Measurements from ENCODE around the gene ALDH2. TPM values are rescaled to one million over a fixed set of nuclear protein-coding genes. Genes with fewer than 3 reads are reported as not detected.
"Not testable (repeated sequence)": the region's sequence is repeated elsewhere in the genome, so short reads cannot be mapped to it uniquely, and the experiment has no call there.

ALDH2 gene
- total RNA-seq, 4 donors from 2014 or later: 148 to 278 (median 209) TPM

- peaks cover 6 to 16% (median 12%) of the 10 kb centered on the region in 4 donors for H3K36me3 ChIP-seq
- H3K9me3 ChIP-seq: no peaks in the 10 kb centered on the region
- no peak overlapping the region for H3K4me3 ChIP-seq
- no peak for DNase-seq (ENCODE audit: extremely low spot score)
- peaks cover 0 to 20% (median 15%) of the 10 kb centered on the region in 4 donors for H3K4me1 ChIP-seq
- no peak overlapping the region for H3K27ac ChIP-seq (replicated peaks in 1 of 4)
- H3K27me3 ChIP-seq: no peaks in the 10 kb centered on the region
- TF ChIP-seq POLR2AphosphoS5 (IDR thresholded peaks at IDR 0.05): no peak
- no peak for TF ChIP-seq POLR2A (IDR thresholded peaks at IDR 0.05; ENCODE audit: low read depth)
- TF ChIP-seq CTCF (IDR thresholded peaks at IDR 0.05): no peak
- TF ChIP-seq EP300 (IDR thresholded peaks at IDR 0.05): no peak
- 90% methylated on average over 6 of the region's 6 CpGs for WGBS
- intact Hi-C loops (cut with DNase I): no loop called here
Observed at GRCh38 chr12:111816065-111816615, 49.4 kb downstream of the ALDH2 start.

- peaks cover 0 to 20% (median 15%) of the 10 kb centered on the region in 4 donors for H3K4me1 ChIP-seq
- H3K27me3 ChIP-seq; H3K36me3 ChIP-seq; intact Hi-C loops (cut with DNase I); H3K9me3 ChIP-seq; DNase-seq (ENCODE audit: extremely low spot score); H3K4me3 ChIP-seq; H3K27ac ChIP-seq (replicated peaks in 1 of 4): not testable (repeated sequence)
- WGBS: 84% methylated on average over 3 of the region's 3 CpGs
Observed at GRCh38 chr12:111816898-111817297, 50.2 kb downstream of the ALDH2 start.

- Histone ChIP-seq H3K27ac (replicated peaks in 1 of 4) (no peak overlapping the region), H3K36me3 (no peaks in the 10 kb centered on the region), H3K9me3 (no peaks in the 10 kb centered on the region), H3K27me3 (no peaks in the 10 kb centered on the region), H3K4me3 (no peak overlapping the region), H3K4me1 (peaks cover 0 to 14% (median 12%) of the 10 kb centered on the region in 4 donors)
- DNase-seq (ENCODE audit: extremely low spot score): no peak
- TF ChIP-seq POLR2A (IDR thresholded peaks at IDR 0.05; ENCODE audit: low read depth) (no peak), EP300 (IDR thresholded peaks at IDR 0.05) (no peak), POLR2AphosphoS5 (IDR thresholded peaks at IDR 0.05) (no peak), CTCF (IDR thresholded peaks at IDR 0.05) (no peak)
- intact Hi-C loops (cut with DNase I): no loop called here
- 92% methylated on average over 8 of the region's 8 CpGs for WGBS
Observed at GRCh38 chr12:111818340-111818739, 51.6 kb downstream of the ALDH2 start.

GRCh38 chr12:111819191-111820158 is 52.7 kb downstream of the ALDH2 start:
- intact Hi-C loops (cut with DNase I): no loop called here
- 58% methylated on average over 6 of the region's 6 CpGs for WGBS

GRCh38 chr12:111820828-111821227 is 54.1 kb downstream of the ALDH2 start:
- H3K36me3 ChIP-seq; DNase-seq (ENCODE audit: extremely low spot score); H3K27me3 ChIP-seq; H3K9me3 ChIP-seq; H3K27ac ChIP-seq (replicated peaks in 1 of 4); intact Hi-C loops (cut with DNase I); H3K4me3 ChIP-seq: not testable (repeated sequence)
- 88% methylated on average over 8 of the region's 8 CpGs for WGBS
- peaks cover 0 to 12% (median 10%) of the 10 kb centered on the region in 4 donors for H3K4me1 ChIP-seq

More at GRCh38 chr12:111819191-111820158, 52.7 kb downstream of the ALDH2 start:
- Histone ChIP-seq H3K4me1 (peaks cover 0 to 12% (median 10%) of the 10 kb centered on the region in 4 donors), H3K36me3 (no peaks in the 10 kb centered on the region), H3K4me3 (no peak overlapping the region), H3K27ac (replicated peaks in 1 of 4) (no peak overlapping the region), H3K9me3 (no peaks in the 10 kb centered on the region), H3K27me3 (no peaks in the 10 kb centered on the region)
- TF ChIP-seq EP300 (IDR thresholded peaks at IDR 0.05) (no peak), POLR2AphosphoS5 (IDR thresholded peaks at IDR 0.05) (no peak), POLR2A (IDR thresholded peaks at IDR 0.05; ENCODE audit: low read depth) (no peak), CTCF (IDR thresholded peaks at IDR 0.05) (no peak)
- DNase-seq (ENCODE audit: extremely low spot score): no peak
